ENCODE results near the gene CDK18.

The CDK18 gene

DNA sequence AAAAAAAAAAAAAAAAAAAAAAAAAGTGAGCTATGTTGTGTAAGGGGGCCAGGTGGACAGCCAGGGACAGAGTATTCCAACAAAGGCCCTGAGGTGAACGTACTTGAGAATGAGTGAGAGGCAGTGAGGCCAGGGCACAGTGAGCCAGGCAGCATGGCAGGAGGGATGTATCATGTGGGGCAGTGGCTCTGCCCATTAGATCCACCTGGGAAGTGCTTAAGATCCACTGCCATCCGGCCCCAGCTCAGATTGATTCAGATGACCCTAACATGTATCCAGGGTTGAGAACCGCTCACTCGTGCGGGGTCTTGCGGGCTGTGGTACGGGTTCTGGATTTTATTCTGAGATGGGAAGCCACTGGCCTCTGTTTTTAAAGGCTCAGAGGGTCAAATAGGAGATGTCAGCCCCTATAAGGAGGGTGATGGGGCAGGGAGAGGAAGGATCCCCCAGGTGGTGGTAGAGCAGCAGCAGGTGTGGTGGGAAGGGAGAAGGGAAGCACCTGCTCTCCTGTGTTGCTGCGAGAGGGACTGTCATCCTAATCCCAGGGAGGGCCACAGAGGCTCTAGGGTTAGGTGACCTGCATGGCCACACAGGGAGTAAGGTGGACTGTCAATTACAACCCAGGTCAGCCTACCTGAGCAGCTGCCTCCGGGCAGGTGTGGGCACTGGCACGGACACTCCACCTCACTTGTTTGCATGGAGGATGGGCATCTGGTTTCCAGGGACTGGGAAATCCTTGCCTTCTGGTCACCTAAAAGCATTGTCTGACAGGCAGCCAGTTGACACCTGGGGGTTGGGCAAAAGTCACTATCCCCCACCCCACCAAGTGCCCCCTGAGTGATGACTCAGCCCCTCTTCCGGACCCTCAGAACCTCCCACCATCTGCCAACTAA is 31.6 kb downstream of the CDK18 start:
- H3K4me1 ChIP-seq (ENCODE audit: control insufficient read depth in 1 of 2, insufficient read depth in 2 of 2, low read length in 2 of 2) = peaks cover 0 to 10% of the 10 kb centered on the region in 2 donors
- no peaks in the 10 kb centered on the region for H3K9me3 ChIP-seq (ENCODE audit: control insufficient read depth in 1 of 2, low read length in 2 of 2)
- no peak overlapping the region for H3K9ac ChIP-seq (ENCODE audit: low read depth in 1 of 2, low read length in 2 of 2)
- H3K27ac ChIP-seq (ENCODE audit: low read depth, low read length) = no peak overlapping the region
- H3K27me3 ChIP-seq (ENCODE audit: control insufficient read depth in 1 of 2, insufficient read depth in 2 of 2, low read length in 2 of 2) = peaks cover 2 to 4% of the 10 kb centered on the region in 2 donors
- H3K36me3 ChIP-seq (ENCODE audit: control insufficient read depth in 1 of 2, insufficient read depth in 2 of 2, low read length in 2 of 2) = peaks cover 4 to 12% of the 10 kb centered on the region in 2 donors
- H3K4me3 ChIP-seq (ENCODE audit: low read depth in 1 of 2, low read length in 2 of 2) = no peak overlapping the region

DNA sequence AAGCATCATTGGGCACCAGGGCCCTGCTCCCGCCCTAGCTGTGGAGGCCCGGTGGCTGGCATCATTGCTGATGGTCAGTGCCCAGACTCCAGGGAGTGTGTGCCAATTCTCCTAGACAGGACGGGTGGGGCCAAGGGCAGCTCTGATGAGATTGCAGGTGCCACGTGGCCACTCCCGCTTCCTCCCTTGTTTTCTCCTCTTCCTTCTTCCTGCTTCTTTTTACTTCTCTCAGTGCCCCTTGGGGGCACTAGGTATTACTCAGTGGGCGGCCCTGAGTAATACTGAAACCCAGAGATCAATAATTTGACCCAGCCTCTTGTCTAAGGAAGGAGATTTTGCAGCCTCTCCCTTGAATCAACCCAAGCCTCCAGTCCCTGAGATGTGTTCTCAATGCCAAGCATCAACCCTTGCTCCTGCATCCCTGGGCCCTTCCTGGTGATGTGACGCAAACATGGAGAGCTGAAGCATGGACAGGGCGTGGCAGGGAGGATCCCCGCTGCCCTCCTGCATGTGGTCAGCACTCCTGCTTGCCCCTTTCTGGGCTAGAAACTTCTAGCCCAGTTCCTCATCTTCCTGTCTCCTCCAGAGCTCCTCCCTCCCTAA is 32.4 kb downstream of the CDK18 start:
- Histone ChIP-seq H3K4me3 (ENCODE audit: low read depth in 1 of 2, low read length in 2 of 2) (no peak overlapping the region), H3K4me1 (ENCODE audit: control insufficient read depth in 1 of 2, insufficient read depth in 2 of 2, low read length in 2 of 2) (peaks cover 0 to 10% of the 10 kb centered on the region in 2 donors), H3K9ac (ENCODE audit: low read depth in 1 of 2, low read length in 2 of 2) (no peak overlapping the region)

GRCh38 chr1:205537386-205538018 is 33.0 kb downstream of the CDK18 start:
- no peak overlapping the region for H3K9ac ChIP-seq (ENCODE audit: low read depth in 1 of 2, low read length in 2 of 2)
- H3K9me3 ChIP-seq (ENCODE audit: control insufficient read depth in 1 of 2, low read length in 2 of 2) = no peaks in the 10 kb centered on the region
- no peak overlapping the region for H3K4me3 ChIP-seq (ENCODE audit: low read depth in 1 of 2, low read length in 2 of 2)
- H3K27me3 ChIP-seq (ENCODE audit: control insufficient read depth in 1 of 2, insufficient read depth in 2 of 2, low read length in 2 of 2) = peaks cover 6 to 11% of the 10 kb centered on the region in 2 donors
- peaks cover 0 to 10% of the 10 kb centered on the region in 2 donors for H3K4me1 ChIP-seq (ENCODE audit: control insufficient read depth in 1 of 2, insufficient read depth in 2 of 2, low read length in 2 of 2)
- H3K36me3 ChIP-seq (ENCODE audit: control insufficient read depth in 1 of 2, insufficient read depth in 2 of 2, low read length in 2 of 2) = no peaks in the 10 kb centered on the region
- no peak overlapping the region for H3K27ac ChIP-seq (ENCODE audit: low read depth, low read length)

More for the DNA sequence above, 32.4 kb downstream of the CDK18 start:
- H3K27me3 ChIP-seq (ENCODE audit: control insufficient read depth in 1 of 2, insufficient read depth in 2 of 2, low read length in 2 of 2) = peaks cover 6 to 10% of the 10 kb centered on the region in 2 donors
- peaks cover 0 to 5% of the 10 kb centered on the region in 2 donors for H3K36me3 ChIP-seq (ENCODE audit: control insufficient read depth in 1 of 2, insufficient read depth in 2 of 2, low read length in 2 of 2)
- no peaks in the 10 kb centered on the region for H3K9me3 ChIP-seq (ENCODE audit: control insufficient read depth in 1 of 2, low read length in 2 of 2)
- H3K27ac ChIP-seq (ENCODE audit: low read depth, low read length) = no peak overlapping the region

GRCh38 chr1:205538235-205538840 is 33.9 kb downstream of the CDK18 start:
- no peaks in the 10 kb centered on the region for H3K36me3 ChIP-seq (ENCODE audit: control insufficient read depth in 1 of 2, insufficient read depth in 2 of 2, low read length in 2 of 2)
- H3K27me3 ChIP-seq (ENCODE audit: control insufficient read depth in 1 of 2, insufficient read depth in 2 of 2, low read length in 2 of 2) = peaks cover 6 to 14% of the 10 kb centered on the region in 2 donors
- H3K4me3 ChIP-seq (ENCODE audit: low read depth in 1 of 2, low read length in 2 of 2) = no peak overlapping the region
- peaks cover 0 to 10% of the 10 kb centered on the region in 2 donors for H3K4me1 ChIP-seq (ENCODE audit: control insufficient read depth in 1 of 2, insufficient read depth in 2 of 2, low read length in 2 of 2)
- no peaks in the 10 kb centered on the region for H3K9me3 ChIP-seq (ENCODE audit: control insufficient read depth in 1 of 2, low read length in 2 of 2)
- no peak overlapping the region for H3K27ac ChIP-seq (ENCODE audit: low read depth, low read length)
- H3K9ac ChIP-seq (ENCODE audit: low read depth in 1 of 2, low read length in 2 of 2) = no peak overlapping the region

DNA sequence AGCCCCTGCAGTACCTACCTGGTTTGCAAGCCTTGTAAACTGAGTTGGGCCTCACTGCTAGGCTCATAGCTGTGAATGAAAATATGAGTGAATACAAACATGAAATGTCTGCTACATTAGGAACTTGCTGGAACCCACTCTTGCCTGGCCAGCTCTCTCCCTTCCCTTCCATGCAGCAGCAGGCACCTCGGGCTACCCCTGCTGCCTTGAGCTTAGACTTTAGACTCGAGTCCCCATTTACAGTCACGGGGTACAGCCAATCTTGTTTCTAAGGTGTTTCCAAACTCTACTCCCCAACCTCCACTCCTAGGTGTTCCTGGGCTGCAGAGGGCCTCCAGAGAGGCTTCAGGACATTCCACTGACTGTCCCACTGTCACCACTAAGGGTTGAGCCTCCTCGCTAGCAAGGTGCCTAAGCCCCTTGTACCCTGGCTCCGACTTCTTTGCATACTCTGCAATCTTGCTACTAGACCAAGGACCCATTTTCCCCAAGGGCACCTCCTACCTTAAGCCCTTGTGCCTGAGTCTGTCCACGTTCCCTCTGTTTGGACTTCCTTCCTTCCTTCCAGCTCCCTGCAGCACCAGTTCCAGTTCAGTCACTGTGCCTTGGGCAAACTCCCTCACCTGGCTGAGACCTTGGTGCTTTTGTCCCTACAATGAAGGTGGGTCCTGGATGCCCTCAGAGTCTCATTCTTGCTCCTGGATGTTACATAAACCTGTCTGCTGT is 36.9 kb downstream of the CDK18 start:
- no peaks in the 10 kb centered on the region for H3K9me3 ChIP-seq (ENCODE audit: control insufficient read depth in 1 of 2, low read length in 2 of 2)
- no peak overlapping the region for H3K9ac ChIP-seq (ENCODE audit: low read depth in 1 of 2, low read length in 2 of 2)
- no peak overlapping the region for H3K4me3 ChIP-seq (ENCODE audit: low read depth in 1 of 2, low read length in 2 of 2)
- H3K27ac ChIP-seq (ENCODE audit: low read depth, low read length) = no peak overlapping the region
- no peaks in the 10 kb centered on the region for H3K36me3 ChIP-seq (ENCODE audit: control insufficient read depth in 1 of 2, insufficient read depth in 2 of 2, low read length in 2 of 2)
- H3K27me3 ChIP-seq (ENCODE audit: control insufficient read depth in 1 of 2, insufficient read depth in 2 of 2, low read length in 2 of 2) = peaks cover 10 to 14% of the 10 kb centered on the region in 2 donors
- peaks cover 0 to 8% of the 10 kb centered on the region in 2 donors for H3K4me1 ChIP-seq (ENCODE audit: control insufficient read depth in 1 of 2, insufficient read depth in 2 of 2, low read length in 2 of 2)

DNA sequence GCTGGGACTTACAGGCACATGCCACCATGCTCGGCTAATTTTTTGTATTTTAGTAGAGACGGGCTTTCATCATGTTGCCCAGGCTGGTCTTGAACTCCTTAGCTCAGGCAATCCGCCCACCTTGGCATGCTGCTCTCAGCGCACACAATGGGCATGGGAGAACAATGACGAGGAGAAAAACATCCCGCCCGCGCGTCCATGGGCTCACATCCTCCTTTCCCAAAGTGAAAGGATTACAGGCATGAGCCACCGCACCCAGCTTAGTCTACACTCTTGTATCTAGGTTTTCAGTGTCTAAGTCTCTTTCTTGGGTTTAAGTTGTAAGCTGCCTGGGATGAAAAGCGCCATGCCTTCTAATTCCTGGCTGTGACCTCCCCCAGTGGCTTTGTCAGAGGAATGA is 37.9 kb downstream of the CDK18 start:
- H3K36me3 ChIP-seq (ENCODE audit: control insufficient read depth in 1 of 2, insufficient read depth in 2 of 2, low read length in 2 of 2) = no peaks in the 10 kb centered on the region
- no peaks in the 10 kb centered on the region for H3K9me3 ChIP-seq (ENCODE audit: control insufficient read depth in 1 of 2, low read length in 2 of 2)
- H3K27ac ChIP-seq (ENCODE audit: low read depth, low read length) = no peak overlapping the region
- H3K9ac ChIP-seq (ENCODE audit: low read depth in 1 of 2, low read length in 2 of 2) = no peak overlapping the region
- H3K4me1 ChIP-seq (ENCODE audit: control insufficient read depth in 1 of 2, insufficient read depth in 2 of 2, low read length in 2 of 2) = no peaks in the 10 kb centered on the region
- H3K27me3 ChIP-seq (ENCODE audit: control insufficient read depth in 1 of 2, insufficient read depth in 2 of 2, low read length in 2 of 2) = peaks cover 10 to 14% of the 10 kb centered on the region in 2 donors
- H3K4me3 ChIP-seq (ENCODE audit: low read depth in 1 of 2, low read length in 2 of 2) = no peak overlapping the region

DNA sequence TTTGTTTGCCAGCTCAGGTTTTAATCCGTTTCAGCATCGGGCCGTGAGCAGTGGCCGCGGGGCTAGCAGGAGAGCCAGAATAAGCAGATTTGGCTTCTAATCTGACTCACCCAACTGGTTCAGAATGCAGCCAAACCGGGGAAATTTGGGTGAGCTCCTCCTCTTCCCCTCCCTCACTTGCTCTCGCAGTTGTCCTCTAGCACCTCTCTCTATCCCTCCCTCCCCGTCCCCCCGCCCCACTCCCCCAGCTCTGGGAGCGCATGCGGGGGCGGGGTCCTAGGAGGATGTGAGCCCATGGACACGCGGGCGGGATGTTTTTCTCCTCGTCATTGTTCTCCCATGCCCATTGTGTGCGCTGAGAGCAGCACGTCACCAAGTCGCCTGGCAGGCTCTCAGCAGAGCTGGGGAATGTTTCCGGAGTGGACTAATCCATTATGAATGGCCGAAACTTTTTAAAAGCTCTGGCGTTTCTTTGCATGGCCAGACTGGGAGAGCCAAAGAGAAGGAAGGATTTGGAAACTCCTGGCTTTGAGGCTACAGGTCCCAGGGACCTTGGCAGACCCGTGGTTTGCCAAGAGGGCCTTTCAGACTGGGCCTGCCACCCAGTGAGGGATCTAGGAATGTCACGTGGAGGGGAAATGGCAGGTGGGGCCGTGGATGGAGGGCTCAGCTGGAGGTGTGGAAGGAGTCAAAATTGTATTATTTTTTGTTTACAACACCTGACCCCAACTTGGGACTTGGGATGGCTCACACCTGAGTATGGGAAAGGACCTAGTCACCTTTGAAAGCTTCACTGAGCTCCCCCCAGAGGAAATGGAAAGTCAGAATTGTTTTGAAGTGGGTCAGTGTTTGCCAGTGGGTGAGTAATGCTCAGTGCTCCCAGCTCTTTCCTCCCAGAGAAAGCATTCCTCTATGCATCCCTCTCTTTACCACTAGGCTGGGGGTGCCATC is 39.2 kb downstream of the CDK18 start:
- Histone ChIP-seq H3K36me3 (ENCODE audit: control insufficient read depth in 1 of 2, insufficient read depth in 2 of 2, low read length in 2 of 2) (no peaks in the 10 kb centered on the region), H3K9ac (ENCODE audit: low read depth in 1 of 2, low read length in 2 of 2) (no peak overlapping the region), H3K9me3 (ENCODE audit: control insufficient read depth in 1 of 2, low read length in 2 of 2) (no peaks in the 10 kb centered on the region), H3K27ac (ENCODE audit: low read depth, low read length) (no peak overlapping the region), H3K4me3 (ENCODE audit: low read depth in 1 of 2, low read length in 2 of 2) (no peak overlapping the region), H3K27me3 (ENCODE audit: control insufficient read depth in 1 of 2, insufficient read depth in 2 of 2, low read length in 2 of 2) (peaks cover 10 to 14% of the 10 kb centered on the region in 2 donors), H3K4me1 (ENCODE audit: control insufficient read depth in 1 of 2, insufficient read depth in 2 of 2, low read length in 2 of 2) (no peaks in the 10 kb centered on the region)

DNA sequence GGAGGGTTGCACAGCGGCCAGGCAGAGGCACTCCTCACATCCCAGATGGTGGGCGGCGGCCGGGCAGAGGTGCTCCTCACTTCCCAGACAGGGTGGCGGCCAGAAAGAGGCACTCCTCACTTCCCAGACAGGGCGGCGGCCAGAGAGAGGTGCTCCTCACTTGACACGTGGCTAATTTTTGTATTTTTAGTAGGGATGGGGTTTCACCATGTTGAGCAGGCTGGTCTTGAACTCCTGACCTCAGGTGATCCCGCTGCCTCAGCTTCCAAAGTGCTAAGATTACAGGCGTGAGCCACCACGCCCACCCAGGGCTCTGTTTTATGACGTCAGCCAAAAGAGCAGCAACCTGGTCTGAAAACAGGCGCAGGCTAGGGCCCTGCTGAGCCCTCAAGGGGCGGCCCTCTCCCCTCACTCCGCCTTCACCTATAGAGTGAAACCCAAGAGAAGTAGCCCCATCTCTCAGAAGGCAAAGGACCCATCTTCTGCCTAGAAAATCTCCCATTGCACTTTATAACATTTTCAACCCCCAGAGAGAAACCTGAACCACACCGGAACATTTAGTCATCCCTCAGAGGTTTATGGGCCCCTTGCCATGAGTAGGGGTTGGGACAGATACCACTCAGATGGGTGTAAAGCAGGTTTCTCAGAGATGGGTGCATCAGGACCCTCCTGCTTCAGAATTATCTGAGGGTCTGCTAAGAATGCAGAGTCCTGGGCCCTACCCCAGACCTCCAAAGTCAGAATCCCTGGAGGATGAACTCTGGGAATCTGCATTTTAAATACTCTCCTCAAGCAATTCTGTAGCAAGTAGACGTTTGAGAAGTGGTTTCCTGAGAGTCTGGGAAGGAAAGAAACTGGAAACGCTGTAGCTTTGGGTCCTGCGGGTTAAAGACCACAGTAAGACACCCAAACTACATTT is 40.8 kb downstream of the CDK18 start:
- Histone ChIP-seq H3K9me3 (ENCODE audit: control insufficient read depth in 1 of 2, low read length in 2 of 2) (no peaks in the 10 kb centered on the region), H3K27me3 (ENCODE audit: control insufficient read depth in 1 of 2, insufficient read depth in 2 of 2, low read length in 2 of 2) (peaks cover 10 to 14% of the 10 kb centered on the region in 2 donors), H3K36me3 (ENCODE audit: control insufficient read depth in 1 of 2, insufficient read depth in 2 of 2, low read length in 2 of 2) (no peaks in the 10 kb centered on the region), H3K4me3 (ENCODE audit: low read depth in 1 of 2, low read length in 2 of 2) (no peak overlapping the region), H3K9ac (ENCODE audit: low read depth in 1 of 2, low read length in 2 of 2) (no peak overlapping the region), H3K4me1 (ENCODE audit: control insufficient read depth in 1 of 2, insufficient read depth in 2 of 2, low read length in 2 of 2) (peaks cover 6 to 9% of the 10 kb centered on the region in 2 donors), H3K27ac (ENCODE audit: low read depth, low read length) (no peak overlapping the region)
